Measurements from ENCODE around the gene LGALS8.
A peak's percentile ranks its signal among the peaks of the same experiment; 100 is the strongest.

Gene LGALS8

GRCh38 chr1:236509647-236510401 is 14.0 kb upstream of the LGALS8 start:
- no peak for DNase-seq

GRCh38 chr1:236511735-236512418 is 11.9 kb upstream of the LGALS8 start:
- DNase-seq = no peak

- no peak for DNase-seq
Observed at GRCh38 chr1:236514703-236515442, 8.9 kb upstream of the LGALS8 start.

GRCh38 chr1:236515443-236515958 is 8.3 kb upstream of the LGALS8 start:
- DNase-seq = no peak

GRCh38 chr1:236516929-236517704 is 6.7 kb upstream of the LGALS8 start:
- DNase-seq = peak; percentile 36

GRCh38 chr1:236518322-236518721 is 5.5 kb upstream of the LGALS8 start:
- DNase-seq = no peak

GRCh38 chr1:236520445-236521005 is 3.3 kb upstream of the LGALS8 start:
- DNase-seq = no peak

- DNase-seq = no peak
Observed at GRCh38 chr1:236522937-236523703, 662 bp upstream of the LGALS8 start.

GRCh38 chr1:236524142-236524894 is 536 bp downstream of the LGALS8 start:
- DNase-seq = peak; percentile 70

- no peak for DNase-seq
Observed at GRCh38 chr1:236524895-236525184, 1.1 kb downstream of the LGALS8 start.

GRCh38 chr1:236526079-236526478 is 2.3 kb downstream of the LGALS8 start:
- DNase-seq = no peak

- DNase-seq = no peak
Observed at GRCh38 chr1:236530286-236530685, 6.5 kb downstream of the LGALS8 start.

- no peak for DNase-seq
Observed at GRCh38 chr1:236530959-236531358, 7.2 kb downstream of the LGALS8 start.

GRCh38 chr1:236532850-236533249 is 9.1 kb downstream of the LGALS8 start:
- DNase-seq = no peak

GRCh38 chr1:236534151-236534651 is 10.4 kb downstream of the LGALS8 start:
- DNase-seq = peak; percentile 70

GRCh38 chr1:236535190-236535589 is 11.4 kb downstream of the LGALS8 start:
- no peak for DNase-seq

GRCh38 chr1:236535662-236536161 is 11.9 kb downstream of the LGALS8 start:
- DNase-seq = no peak

GRCh38 chr1:236536540-236536939 is 12.8 kb downstream of the LGALS8 start:
- no peak for DNase-seq

GRCh38 chr1:236540813-236541465 is 17.2 kb downstream of the LGALS8 start:
- DNase-seq = no peak

GRCh38 chr1:236541710-236542109 is 17.9 kb downstream of the LGALS8 start:
- DNase-seq = no peak
